ENCODE data around the gene TDG. TPM values are rescaled to one million over a fixed set of nuclear protein-coding genes. Genes with fewer than 3 reads are reported as not detected.
"Not testable (repeated sequence)": the region's sequence is repeated elsewhere in the genome, so short reads cannot be mapped to it uniquely, and the experiment has no call there.

Gene TDG
- total RNA-seq, 1 experiment from 2014 or later = 53.8 TPM

GRCh38 chr12:104022786-104023185 is 57.1 kb downstream of the TDG start:
- no peak for DNase-seq (ENCODE audit: low spot score)

GRCh38 chr12:104023710-104024109 is 58.0 kb downstream of the TDG start:
- DNase-seq (ENCODE audit: low spot score) = no peak

- no peak for DNase-seq (ENCODE audit: low spot score)
Observed at GRCh38 chr12:104024348-104024747, 58.7 kb downstream of the TDG start.

- no peak for DNase-seq (ENCODE audit: low spot score)
Observed at GRCh38 chr12:104025771-104026170, 60.1 kb downstream of the TDG start.

- no peak for DNase-seq (ENCODE audit: low spot score)
Observed at GRCh38 chr12:104026841-104027599, 61.3 kb downstream of the TDG start.

- not testable (repeated sequence) for DNase-seq (ENCODE audit: low spot score)
Observed at GRCh38 chr12:104030596-104030995, 64.9 kb downstream of the TDG start.

GRCh38 chr12:104036143-104036542 is 70.5 kb downstream of the TDG start:
- DNase-seq (ENCODE audit: low spot score) = not testable (repeated sequence)

Other genes with a start within 250 kb of the TDG start
- 12.6 and 12.7 TPM in 2 replicates for gene NT5DC3, start 124.6 kb upstream of the TDG start, total RNA-seq (2014; rRNA removed; shearing (Covaris generic))
- gene HSP90B1, start 35.5 kb upstream of the TDG start, total RNA-seq (2014; rRNA removed; shearing (Covaris generic)) = 431 and 544 TPM in 2 replicates
- 2.7 and 3.3 TPM in 2 replicates for gene GLT8D2, start 84.3 kb downstream of the TDG start, total RNA-seq (2014; rRNA removed; shearing (Covaris generic))
- 10.1 and 13.8 TPM in 2 replicates for gene HCFC2, start 98.7 kb downstream of the TDG start, total RNA-seq (2014; rRNA removed; shearing (Covaris generic))
- 33.6 and 34.9 TPM in 2 replicates for gene NFYB, start 172.3 kb downstream of the TDG start, total RNA-seq (2014; rRNA removed; shearing (Covaris generic))
- 618 and 939 TPM in 2 replicates for gene TXNRD1, start 249.9 kb downstream of the TDG start, total RNA-seq (2014; rRNA removed; shearing (Covaris generic))